SU-DHL-6 (cell line): ENCODE measurements around the gene SMYD4.

ENCODE experiments used
- H2AFZ ChIP-seq: fragments of 200-600 bp; sonication (generic); 2 replicates; pipeline ENCODE4 v1.6.1; 2014; ENCODE audit warnings: low read depth, mild to moderate bottlenecking, moderate library complexity, mixed read lengths, antibody characterized with exemption, low read length; ENCODE audit not compliant: severe bottlenecking
- H3F3A ChIP-seq: fragments of 200-600 bp; shearing (Covaris generic); 2 replicates; pipeline ENCODE4 v1.6.0; 2016; ENCODE audit warnings: antibody characterized with exemption, mild to moderate bottlenecking; ENCODE audit not compliant: insufficient read depth
- H3K27ac ChIP-seq: fragments of 200-600 bp; sonication (generic); 2 replicates; pipeline ENCODE4 v1.5.1; 2016; ENCODE audit warnings: low read depth, mild to moderate bottlenecking, low read length, moderate library complexity, mixed read lengths
- H3K27me3 ChIP-seq: fragments of 200-600 bp; sonication (generic), shearing (Covaris generic); 2 replicates; pipeline ENCODE4 v1.6.0; 2014; ENCODE audit warnings: mild to moderate bottlenecking, low read length
- H3K36me3 ChIP-seq: fragments of 200-600 bp; sonication (generic); 2 replicates; pipeline ENCODE4 v1.6.1; 2014; ENCODE audit warnings: mild to moderate bottlenecking, low read length, mixed read lengths
- H3K4me2 ChIP-seq: fragments of 300-600, 200-600 bp; shearing (Covaris generic), sonication (generic); 2 replicates; pipeline ENCODE4 v1.6.0; 2014; ENCODE audit warnings: low read length, low read depth, mild to moderate bottlenecking; ENCODE audit not compliant: poor library complexity, severe bottlenecking
- H3K4me3 ChIP-seq: fragments of 200-600 bp; sonication (generic); 2 replicates; pipeline ENCODE4 v1.5.1; 2014; ENCODE audit warnings: antibody characterized with exemption, low read length, mild to moderate bottlenecking, mixed read lengths; ENCODE audit not compliant: insufficient read depth, poor library complexity, severe bottlenecking
- H3K79me2 ChIP-seq: fragments of 200-600 bp; sonication (generic); 2 replicates; pipeline ENCODE4 v1.6.1; 2014; ENCODE audit warnings: mild to moderate bottlenecking, low read length, moderate library complexity; ENCODE audit not compliant: insufficient read depth
- H3K9ac ChIP-seq: fragments of 200-600 bp; sonication (generic); 2 replicates; pipeline ENCODE4 v1.7.0; 2014; ENCODE audit warnings: mild to moderate bottlenecking, low read length
- H3K9me2 ChIP-seq: fragments of 200-600 bp; sonication (generic); replicated peaks from 2 replicates; pipeline ENCODE4 v1.6.1; 2014; ENCODE audit warnings: low read length; ENCODE audit not compliant: insufficient read depth
- H3K9me3 ChIP-seq: fragments of 200-600 bp; sonication (generic); 2 replicates; pipeline ENCODE4 v1.6.1; 2014; ENCODE audit warnings: low read length, mixed read lengths; ENCODE audit not compliant: insufficient read depth
- H4K20me1 ChIP-seq: fragments of 200-600 bp; sonication (generic); 2 replicates; pipeline ENCODE4 v1.6.1; 2014; ENCODE audit warnings: low read depth, mild to moderate bottlenecking, antibody characterized with exemption, low read length, moderate library complexity, mixed read lengths
- CTCF ChIP-seq: fragments of 200-600 bp; sonication (generic); IDR thresholded peaks from one replicate; pipeline ENCODE4 v1.5.1; 2017; ENCODE audit warnings: antibody characterized with exemption, mild to moderate bottlenecking, low read length, moderate library complexity; ENCODE audit not compliant: insufficient read depth, poor library complexity, severe bottlenecking
- EZH2phosphoT487 ChIP-seq: fragments of 200-600 bp; sonication (generic), shearing (Covaris generic); conservative IDR thresholded peaks from 2 replicates; pipeline ENCODE4 v1.6.1; 2018; ENCODE audit warnings: mild to moderate bottlenecking, antibody characterized with exemption, low read length, moderate library complexity, mixed read lengths

SMYD4 gene

GRCh38 chr17:1871756-1872155 is 42.1 kb upstream of the SMYD4 start:
- no peaks in the 10 kb centered on the region for H3F3A ChIP-seq
- H4K20me1 ChIP-seq = peaks cover 2% of the 10 kb centered on the region; the same call in 1 of the 2 replicates
- peaks cover 41% of the 10 kb centered on the region for H3K36me3 ChIP-seq
- H3K9me3 ChIP-seq = no peaks in the 10 kb centered on the region
- no peak overlapping the region for H3K9ac ChIP-seq
- no peak overlapping the region for H3K4me3 ChIP-seq
- no peaks in the 10 kb centered on the region for H3K9me2 ChIP-seq
- no peak for TF ChIP-seq CTCF
- no peak for TF ChIP-seq EZH2phosphoT487
- no peak overlapping the region for H3K4me2 ChIP-seq
- H2AFZ ChIP-seq = no peak overlapping the region
- no peaks in the 10 kb centered on the region for H3K27me3 ChIP-seq
- H3K79me2 ChIP-seq = peaks cover 10% of the 10 kb centered on the region
- H3K27ac ChIP-seq = no peak overlapping the region

- Histone ChIP-seq H3F3A (no peaks in the 10 kb centered on the region), H3K79me2 (peaks cover 15% of the 10 kb centered on the region), H3K9me3 (no peaks in the 10 kb centered on the region), H3K36me3 (peaks cover 33% of the 10 kb centered on the region), H3K27ac (no peak overlapping the region), H3K4me3 (no peak overlapping the region), H3K4me2 (no peak overlapping the region), H3K9ac (no peak overlapping the region), H3K27me3 (no peaks in the 10 kb centered on the region), H2AFZ (no peak overlapping the region), H3K9me2 (no peaks in the 10 kb centered on the region), H4K20me1 (no peaks in the 10 kb centered on the region; the same call in 1 of the 2 replicates)
- TF ChIP-seq CTCF = no peak
- no peak for TF ChIP-seq EZH2phosphoT487
Observed at GRCh38 chr17:1870592-1870991, 40.9 kb upstream of the SMYD4 start.

GRCh38 chr17:1868090-1868489 is 38.4 kb upstream of the SMYD4 start:
- Histone ChIP-seq H3K79me2 (peaks cover 15% of the 10 kb centered on the region), H2AFZ (no peak overlapping the region), H3K4me2 (no peak overlapping the region), H3K9me3 (no peaks in the 10 kb centered on the region), H3K36me3 (peaks cover 19% of the 10 kb centered on the region), H3K9ac (no peak overlapping the region), H3K9me2 (no peaks in the 10 kb centered on the region), H4K20me1 (no peaks in the 10 kb centered on the region; the same call in 1 of the 2 replicates), H3K27me3 (no peaks in the 10 kb centered on the region), H3F3A (peaks cover 6% of the 10 kb centered on the region; the same call in 1 of the 2 replicates), H3K27ac (no peak overlapping the region), H3K4me3 (no peak overlapping the region)
- TF ChIP-seq EZH2phosphoT487 (no peak), CTCF (no peak)
